CD4-positive, alpha-beta T cell (primary cell): ENCODE results near the gene TGFBI. TPM values are rescaled to one million over a fixed set of nuclear protein-coding genes. Genes with fewer than 3 reads are reported as not detected.

Source experiments
- ATAC-seq: fragments of 200-7000 bp; cut with Tn5 transposase; one replicate; pipeline ENCODE4 v1.10.0; 2022; ENCODE audit warnings: mild to moderate bottlenecking; ENCODE audit not compliant: poor library complexity
- CTCF ChIA-PET: fragments of 350-600 bp; sonication (Branson Sonifier 250); formaldehyde crosslinking; loops from one replicate; lab custom pipeline; 2021; ENCODE audit warnings: antibody characterized with exemption, inconsistent platforms; lab: Charles Lee
- POLR2A ChIA-PET: fragments of 350-600 bp; sonication (Branson Sonifier 250); formaldehyde crosslinking; loops from one replicate; lab custom pipeline; 2021; ENCODE audit warnings: antibody characterized with exemption, inconsistent platforms; lab: Charles Lee
- DNase-seq, 14 experiments: peaks; one replicate each; pipeline ENCODE4 v3.0.0-alpha.2; 2013 to 2020; ENCODE audit warnings: mixed read lengths in 2 of 14
- H3K27ac ChIP-seq, 2 donors: one replicate each; pipeline versions ENCODE4 v1.5.1 to v1.7.0; 2013; ENCODE audit warnings: low read length in 2 of 2, low read depth in 1 of 2, mild to moderate bottlenecking in 1 of 2
- H3K27me3 ChIP-seq, 2 experiments: 1 replicate in 1 of 2; 2 replicates in 1 of 2; pipeline versions ENCODE4 v1.6.1 to v1.7.0; 2013; ENCODE audit warnings: low read length in 2 of 2, control low read depth in 1 of 2, mild to moderate bottlenecking in 1 of 2, moderate library complexity in 1 of 2; ENCODE audit not compliant: insufficient read depth in 2 of 2, control insufficient read depth in 1 of 2
- H3K36me3 ChIP-seq: one replicate; pipeline ENCODE4 v1.6.1; 2013; ENCODE audit warnings: low read length, control low read depth; ENCODE audit not compliant: insufficient read depth
- H3K4me1 ChIP-seq: one replicate; pipeline ENCODE4 v1.6.1; 2013; ENCODE audit warnings: low read length, control low read depth; ENCODE audit not compliant: insufficient read depth
- H3K4me3 ChIP-seq: one replicate; pipeline ENCODE4 v1.5.1; 2013; ENCODE audit warnings: mild to moderate bottlenecking, low read length, moderate library complexity
- H3K9me3 ChIP-seq, 2 experiments: 1 replicate in 1 of 2; 2 replicates in 1 of 2; pipeline versions ENCODE4 v1.6.1 to v1.7.0; 2013; ENCODE audit warnings: low read length in 2 of 2, mild to moderate bottlenecking in 2 of 2, control low read depth in 1 of 2, moderate library complexity in 1 of 2; ENCODE audit not compliant: control insufficient read depth in 1 of 2, insufficient read depth in 1 of 2
- H3K27ac Mint-ChIP-seq: one replicate; pipeline ENCODE4 v1.8.0; 2020; ENCODE audit warnings: mixed read lengths
- H3K27me3 Mint-ChIP-seq: one replicate; pipeline ENCODE4 v1.8.0; 2021; ENCODE audit warnings: mixed read lengths
- H3K36me3 Mint-ChIP-seq: one replicate; pipeline ENCODE4 v1.8.0; 2021; ENCODE audit warnings: low read depth, mixed read lengths
- H3K4me1 Mint-ChIP-seq: one replicate; pipeline ENCODE4 v1.8.0; 2021; ENCODE audit warnings: low read depth, mixed read lengths
- H3K4me3 Mint-ChIP-seq: one replicate; pipeline ENCODE4 v1.8.0; 2020; ENCODE audit warnings: mild to moderate bottlenecking, mixed read lengths
- H3K9me3 Mint-ChIP-seq: one replicate; pipeline ENCODE4 v1.8.0; 2020; ENCODE audit warnings: mixed read lengths
- CTCF ChIP-seq: fragments of 200-600 bp; IDR thresholded peaks from one replicate; pipeline ENCODE4 v1.8.0; 2022; ENCODE audit warnings: antibody characterized with exemption, mild to moderate bottlenecking
- intact Hi-C, 2 experiments: fragments of 100-400 bp; cut with DNase I in 1 of 2; cut with micrococcal nuclease in 1 of 2; formaldehyde crosslinking; loops; one replicate each; pipeline versions ENCODE4 v1.15.1 to v1.9.0; 2023 to 2025; cut with DNase I, micrococcal nuclease
- total RNA-seq, 174 experiments: library from RNA in 2 of 174; stranded (reverse) in 2 of 174; gene quantifications; one replicate each; pipeline ENCODE4 v1.2.3 and lab custom pipeline; 2021 to 2026

Gene TGFBI
- total RNA-seq, 2 experiments from 2014 or later = 4.8 to 5.9 TPM

GRCh38 chr5:136086783-136087566, 58.2 kb downstream of the TGFBI start:
- intact Hi-C loops = loop anchor here in 1 of 2 experiments (10.0 kb wide), 1 partner anchor 622 kb away; no protein-coding TSS in a partner anchor
- ChIA-PET CTCF (no interaction called here), POLR2A (no interaction called here)

GRCh38 chr5:136087961-136088871, 59.4 kb downstream of the TGFBI start:
- Histone ChIP-seq H3K27ac (no peak overlapping the region), H3K4me1 (no peaks in the 10 kb centered on the region), H3K9me3 (no peaks in the 10 kb centered on the region), H3K4me3 (no peak overlapping the region), H3K36me3 (no peaks in the 10 kb centered on the region), H3K27me3 (peaks cover 0 to under 1% of the 10 kb centered on the region in 2 experiments)
- Mint-ChIP-seq H3K27me3 (peaks cover 12% of the 10 kb centered on the region), H3K4me1 (no peaks in the 10 kb centered on the region), H3K27ac (no peak overlapping the region), H3K9me3 (no peaks in the 10 kb centered on the region), H3K4me3 (no peak overlapping the region), H3K36me3 (no peaks in the 10 kb centered on the region)
- ATAC-seq (no peak), DNase-seq (no peak)
- intact Hi-C loops = loop anchor here in 1 of 2 experiments (10.0 kb wide), 1 partner anchor 623 kb away; no protein-coding TSS in a partner anchor
- ChIA-PET CTCF (no interaction called here), POLR2A (no interaction called here)
- TF ChIP-seq CTCF = no peak

More at GRCh38 chr5:136086783-136087566, 58.2 kb downstream of the TGFBI start:
- no peak overlapping the region for H3K4me3 ChIP-seq
- no peak overlapping the region for H3K27ac Mint-ChIP-seq
- no peaks in the 10 kb centered on the region for H3K36me3 ChIP-seq
- H3K9me3 Mint-ChIP-seq = no peaks in the 10 kb centered on the region
- TF ChIP-seq CTCF = no peak
- H3K27me3 ChIP-seq = peaks cover 0 to 13% of the 10 kb centered on the region in 2 experiments
- peaks cover 2% of the 10 kb centered on the region for H3K4me1 ChIP-seq
- no peaks in the 10 kb centered on the region for H3K4me1 Mint-ChIP-seq
- ATAC-seq (no peak), DNase-seq (no peak)
- H3K4me3 Mint-ChIP-seq = no peak overlapping the region
- H3K9me3 ChIP-seq = no peaks in the 10 kb centered on the region
- H3K36me3 Mint-ChIP-seq = no peaks in the 10 kb centered on the region
- peaks cover 12% of the 10 kb centered on the region for H3K27me3 Mint-ChIP-seq
- H3K27ac ChIP-seq = no peak overlapping the region

GRCh38 chr5:136089791-136090190, 61.0 kb downstream of the TGFBI start:
- intact Hi-C loops = loop anchor here in 1 of 2 experiments (10.0 kb wide), 1 partner anchor 625 kb away; no protein-coding TSS in a partner anchor
- H3K4me1 ChIP-seq = no peaks in the 10 kb centered on the region
- H3K27ac ChIP-seq = no peak overlapping the region
- Mint-ChIP-seq H3K9me3 (no peaks in the 10 kb centered on the region), H3K4me3 (no peak overlapping the region), H3K27me3 (peaks cover 18% of the 10 kb centered on the region), H3K27ac (no peak overlapping the region), H3K36me3 (no peaks in the 10 kb centered on the region), H3K4me1 (no peaks in the 10 kb centered on the region)
- H3K36me3 ChIP-seq = no peaks in the 10 kb centered on the region
- ATAC-seq (no peak), DNase-seq (no peak)
- peaks cover 0 to 3% of the 10 kb centered on the region in 2 experiments for H3K27me3 ChIP-seq
- H3K4me3 ChIP-seq = no peak overlapping the region
- ChIA-PET POLR2A (no interaction called here), CTCF (no interaction called here)
- H3K9me3 ChIP-seq = no peaks in the 10 kb centered on the region
- TF ChIP-seq CTCF = no peak
